Prostate gland (tissue), 2 donors: ENCODE data around the gene CLSTN1. TPM values are rescaled to one million over a fixed set of nuclear protein-coding genes. Genes with fewer than 3 reads are reported as not detected.

Source experiments
- DNase-seq: peaks from one replicate; pipeline ENCODE4 v3.0.0-alpha.2; 2019; ENCODE audit warnings: low spot score
- H3K27ac ChIP-seq, 2 donors: fragments of 200-600 bp; sonication (generic); 2 replicates each; pipeline ENCODE4 v1.5.1; 2017 to 2019
- H3K27me3 ChIP-seq: fragments of 200-600 bp; sonication (generic); replicated peaks from 2 replicates; pipeline ENCODE4 v1.5.1; 2019; ENCODE audit not compliant: insufficient read depth
- H3K36me3 ChIP-seq, 2 donors: fragments of 200-600 bp; sonication (generic); 1 replicate in 1 of 2; 2 replicates in 1 of 2; pipeline versions ENCODE4 v1.5.1 to v1.8.1; 2017 to 2019
- H3K4me1 ChIP-seq: fragments of 200-600 bp; sonication (generic); replicated peaks from 2 replicates; pipeline ENCODE4 v1.5.1; 2019
- H3K4me3 ChIP-seq, 2 donors: fragments of 200-600 bp; sonication (generic); 2 replicates each; pipeline ENCODE4 v1.5.1; 2017 to 2019
- H3K9me3 ChIP-seq: fragments of 200-600 bp; sonication (generic); 2 replicates; pipeline ENCODE4 v1.5.1; 2017
- POLR2A ChIP-seq: fragments of 450-650 bp; IDR thresholded peaks from one replicate; pipeline ENCODE4 v1.6.1; 2016; ENCODE audit warnings: antibody characterized with exemption, mild to moderate bottlenecking
- POLR2AphosphoS5 ChIP-seq: sonication (generic); formaldehyde crosslinking; IDR thresholded peaks from one replicate; pipeline ENCODE4 v1.6.1; 2017; ENCODE audit warnings: antibody characterized with exemption
- WGBS: methylation state at CpG from one replicate; pipeline ENCODE4 v1.1.5; 2018; 5-methylcytosine and 5-hydroxymethylcytosine counted together
- intact Hi-C: fragments of 100-400 bp; cut with DNase I; formaldehyde crosslinking; loops from one replicate; pipeline ENCODE4 v1.14.2; 2022
- total RNA-seq, 2 donors: library from RNA; depleted of rRNA; stranded (reverse); fragments of >200 nt; gene quantifications; one replicate each; pipeline ENCODE4 v1.1.0, GENCODE V29; 2016
- TF ChIP-seq, protein P1 (sequence below), 4 experiments: fragments of 200-600 bp in 2 of 4; fragments of 450-650 bp in 2 of 4; sonication (generic) in 2 of 4; IDR thresholded peaks; 1 replicate in 3 of 4; 2 replicates in 1 of 4; pipeline ENCODE4 v1.5.1; 2016 to 2019; ENCODE audit warnings: antibody characterized with exemption in 4 of 4, mild to moderate bottlenecking in 2 of 4, moderate library complexity in 2 of 4

Gene CLSTN1
- total RNA-seq, 2 donors from 2014 or later, result 133 to 230 TPM

DNA sequence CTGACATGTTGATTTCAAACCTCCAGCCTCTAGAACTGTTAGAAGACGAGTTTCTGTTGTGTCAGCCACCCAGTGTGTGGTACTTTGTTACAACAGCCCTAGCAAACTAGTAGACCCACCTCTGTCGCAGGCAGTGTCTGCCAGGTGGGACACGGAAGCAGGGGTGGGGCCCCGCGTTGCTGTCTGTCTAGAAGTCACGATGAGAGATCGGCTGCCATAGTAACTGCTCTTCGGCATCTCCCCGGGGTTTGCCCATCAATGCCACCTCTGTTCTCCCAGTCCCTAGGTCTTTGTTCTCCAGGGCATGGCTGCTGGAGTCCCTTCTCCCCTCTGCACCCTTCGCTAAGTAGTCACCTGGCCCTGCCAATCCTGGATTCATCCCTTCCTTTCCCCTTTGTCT, 15.2 kb upstream of the CLSTN1 start:
- intact Hi-C loops, result no loop called here
- H3K27ac ChIP-seq, result peak overlapping the region in 1 of 2 donors; percentile 82
- H3K27me3 ChIP-seq, result no peaks in the 10 kb centered on the region
- no peaks in the 10 kb centered on the region for H3K36me3 ChIP-seq
- no peaks in the 10 kb centered on the region for H3K9me3 ChIP-seq
- no peak for DNase-seq
- peaks cover 17% of the 10 kb centered on the region for H3K4me1 ChIP-seq
- WGBS, result 57% methylated on average over 9 of the region's 10 CpGs
- no peak overlapping the region for H3K4me3 ChIP-seq
- TF ChIP-seq POLR2A (no peak), POLR2AphosphoS5 (no peak)
- TF ChIP-seq, protein P1, sequence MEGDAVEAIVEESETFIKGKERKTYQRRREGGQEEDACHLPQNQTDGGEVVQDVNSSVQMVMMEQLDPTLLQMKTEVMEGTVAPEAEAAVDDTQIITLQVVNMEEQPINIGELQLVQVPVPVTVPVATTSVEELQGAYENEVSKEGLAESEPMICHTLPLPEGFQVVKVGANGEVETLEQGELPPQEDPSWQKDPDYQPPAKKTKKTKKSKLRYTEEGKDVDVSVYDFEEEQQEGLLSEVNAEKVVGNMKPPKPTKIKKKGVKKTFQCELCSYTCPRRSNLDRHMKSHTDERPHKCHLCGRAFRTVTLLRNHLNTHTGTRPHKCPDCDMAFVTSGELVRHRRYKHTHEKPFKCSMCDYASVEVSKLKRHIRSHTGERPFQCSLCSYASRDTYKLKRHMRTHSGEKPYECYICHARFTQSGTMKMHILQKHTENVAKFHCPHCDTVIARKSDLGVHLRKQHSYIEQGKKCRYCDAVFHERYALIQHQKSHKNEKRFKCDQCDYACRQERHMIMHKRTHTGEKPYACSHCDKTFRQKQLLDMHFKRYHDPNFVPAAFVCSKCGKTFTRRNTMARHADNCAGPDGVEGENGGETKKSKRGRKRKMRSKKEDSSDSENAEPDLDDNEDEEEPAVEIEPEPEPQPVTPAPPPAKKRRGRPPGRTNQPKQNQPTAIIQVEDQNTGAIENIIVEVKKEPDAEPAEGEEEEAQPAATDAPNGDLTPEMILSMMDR (IDR thresholded peaks at IDR 0.05), result no peak

DNA sequence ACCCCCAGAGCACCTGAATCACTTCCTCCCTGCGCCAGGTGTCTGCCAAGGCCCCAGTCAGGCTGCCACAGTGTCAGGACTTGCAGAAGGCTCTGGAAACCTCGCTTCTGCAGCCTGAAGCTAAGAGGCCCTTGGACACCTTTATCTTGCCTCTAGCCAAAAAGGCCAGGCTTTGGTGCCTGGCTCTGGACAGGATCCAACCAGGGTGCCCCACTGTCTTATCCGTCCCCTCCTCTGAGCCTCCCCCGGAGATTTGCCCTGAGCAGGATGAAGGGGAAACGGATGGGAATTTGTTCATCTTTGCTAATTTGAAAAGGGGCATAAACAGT, 12.8 kb upstream of the CLSTN1 start:
- Histone ChIP-seq H3K4me1 (peaks cover 8% of the 10 kb centered on the region), H3K9me3 (no peaks in the 10 kb centered on the region), H3K27me3 (no peaks in the 10 kb centered on the region), H3K27ac (peak overlapping the region; percentile 61 to 62), H3K4me3 (no peak overlapping the region), H3K36me3 (no peaks in the 10 kb centered on the region)
- WGBS, result 38% methylated on average over 5 of the region's 5 CpGs
- peak; percentile 0 for TF ChIP-seq POLR2A
- no peak for TF ChIP-seq POLR2AphosphoS5
- intact Hi-C loops, result no loop called here
- DNase-seq, result no peak

DNA sequence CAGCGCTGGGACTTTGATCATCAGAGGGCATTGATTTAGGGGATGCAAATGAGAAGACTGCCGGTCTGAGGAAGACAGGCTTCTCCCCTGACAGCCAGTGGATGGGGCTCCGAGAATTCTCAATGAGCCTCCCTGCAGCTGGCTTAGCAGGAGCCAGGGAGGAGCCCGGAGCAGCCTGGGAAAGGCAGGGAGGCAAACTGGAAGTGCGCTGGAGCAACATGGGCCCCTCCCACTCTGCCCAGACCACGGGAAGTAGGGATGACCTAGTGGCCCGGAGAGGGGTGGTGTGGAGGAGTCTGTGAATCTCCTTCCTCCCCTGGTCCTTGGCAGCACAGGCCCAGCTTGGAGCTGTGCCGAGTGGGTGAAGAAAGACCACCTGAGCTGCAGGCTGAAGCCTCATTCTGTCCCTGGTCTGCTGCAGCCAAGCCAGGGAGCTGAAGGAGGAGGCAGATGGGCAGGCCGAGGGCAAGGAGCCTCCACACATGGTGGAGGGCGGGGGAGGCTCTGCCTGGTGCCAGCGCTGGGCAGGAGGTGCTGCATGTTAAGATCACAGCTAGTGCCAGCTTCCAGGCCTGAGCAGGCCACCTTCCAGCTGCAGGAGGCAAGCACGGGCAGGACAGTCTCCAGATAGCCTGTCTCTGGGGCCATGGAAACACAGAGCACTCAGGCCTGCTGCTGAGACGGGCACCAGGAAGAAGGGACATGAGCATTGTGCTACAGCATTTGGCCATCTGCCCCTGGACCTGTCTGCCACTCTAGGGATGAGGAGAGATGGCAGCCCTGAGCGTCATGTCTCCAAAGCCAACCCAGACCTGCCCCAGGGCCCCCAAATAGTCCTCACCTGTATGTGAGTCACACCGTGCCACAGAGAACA, 12.2 kb upstream of the CLSTN1 start:
- Histone ChIP-seq H3K4me3 (no peak overlapping the region), H3K27ac (peak overlapping the region; percentile 61 to 62), H3K9me3 (no peaks in the 10 kb centered on the region), H3K27me3 (no peaks in the 10 kb centered on the region), H3K36me3 (no peaks in the 10 kb centered on the region), H3K4me1 (peaks cover 8% of the 10 kb centered on the region)
- peak; percentile 93 for DNase-seq
- TF ChIP-seq, protein P1 (IDR thresholded peaks at IDR 0.05), result peak in 1 of 4 experiments; percentile 16
- TF ChIP-seq POLR2AphosphoS5 (peak; percentile 69), POLR2A (no peak)
- intact Hi-C loops, result no loop called here
- WGBS, result 28% methylated on average over 14 of the region's 15 CpGs

DNA sequence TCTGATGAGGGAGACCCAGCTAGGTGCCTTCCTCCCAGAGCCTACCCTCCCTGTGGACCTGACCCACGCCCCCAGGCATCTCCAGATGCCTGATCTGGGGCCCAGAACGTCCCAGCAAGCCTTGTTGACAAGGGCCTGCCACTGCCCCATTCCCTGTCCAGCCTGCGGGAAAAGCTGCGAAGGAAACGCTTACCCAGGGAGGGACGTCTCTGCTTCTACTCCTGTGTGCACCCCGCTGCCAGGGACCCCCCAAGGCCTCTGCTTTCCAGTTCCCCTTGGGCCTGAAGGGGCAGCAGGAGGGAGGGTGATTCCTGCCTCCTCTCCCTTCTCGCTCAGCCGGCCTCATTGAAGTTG, 11.6 kb upstream of the CLSTN1 start:
- Histone ChIP-seq H3K27ac (peak overlapping the region; percentile 61 to 62), H3K36me3 (no peaks in the 10 kb centered on the region), H3K4me3 (no peak overlapping the region), H3K4me1 (peaks cover 8% of the 10 kb centered on the region), H3K9me3 (no peaks in the 10 kb centered on the region), H3K27me3 (no peaks in the 10 kb centered on the region)
- no peak for DNase-seq
- TF ChIP-seq, protein P1 (IDR thresholded peaks at IDR 0.05), result no peak
- TF ChIP-seq POLR2A (no peak), POLR2AphosphoS5 (no peak)
- intact Hi-C loops, result no loop called here
- WGBS, result 34% methylated on average over 9 of the region's 9 CpGs

DNA sequence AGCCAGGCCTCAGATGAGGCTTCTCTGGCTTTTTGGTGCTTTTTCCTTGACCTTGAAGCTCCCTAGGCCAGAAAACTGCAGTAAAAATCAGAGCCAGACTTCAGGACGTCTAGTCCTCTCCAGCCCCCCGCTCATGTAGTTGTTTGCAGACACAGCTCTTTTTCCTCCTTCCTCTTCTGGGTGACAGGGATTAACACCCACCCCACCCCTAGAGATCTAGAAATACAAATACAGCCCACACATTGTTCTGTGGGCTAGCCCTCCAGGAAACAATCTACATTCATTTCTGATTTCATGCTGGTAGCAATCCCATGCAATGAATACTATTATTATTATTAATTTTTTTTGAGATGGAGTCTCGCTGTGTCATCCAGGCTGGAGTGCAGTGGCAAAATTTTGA, 9.9 kb upstream of the CLSTN1 start:
- H3K4me3 ChIP-seq, result no peak overlapping the region
- intact Hi-C loops, result no loop called here
- H3K36me3 ChIP-seq, result no peaks in the 10 kb centered on the region
- H3K27ac ChIP-seq, result no peak overlapping the region
- H3K27me3 ChIP-seq, result no peaks in the 10 kb centered on the region
- TF ChIP-seq POLR2A (no peak), POLR2AphosphoS5 (no peak)
- TF ChIP-seq, protein P1 (IDR thresholded peaks at IDR 0.05), result no peak
- peaks cover 8% of the 10 kb centered on the region for H3K4me1 ChIP-seq
- 73% methylated on average over 3 of the region's 3 CpGs for WGBS
- no peak for DNase-seq
- no peaks in the 10 kb centered on the region for H3K9me3 ChIP-seq
